Body of pancreas (tissue), 4 donors: ENCODE measurements around the gene EPHX1.

Source experiments
- CTCF ChIP-seq, 7 experiments: fragments of 450-650 bp in 4 of 7; fragments of 200-600 bp in 3 of 7; sonication (generic) in 3 of 7; IDR thresholded peaks; one replicate each; pipeline ENCODE4 v1.5.1; 2016 to 2019; ENCODE audit warnings: antibody characterized with exemption in 7 of 7
- POLR2A ChIP-seq, 3 donors: fragments of 450-650 bp; IDR thresholded peaks; one replicate each; pipeline ENCODE4 v1.6.1; 2016; ENCODE audit warnings: antibody characterized with exemption in 3 of 3, mild to moderate bottlenecking in 2 of 3

- TF ChIP-seq POLR2A (IDR thresholded peaks at IDR 0.05) (no peak), CTCF (IDR thresholded peaks at IDR 0.05) (no peak)
These were observed 28.9 kb downstream of the EPHX1 start for GRCh38 chr1:225838793-225839192.
